ENCODE measurements around the gene DPYD. TPM values are rescaled to one million over a fixed set of nuclear protein-coding genes. Genes with fewer than 3 reads are reported as not detected.
A peak's percentile ranks its signal among the peaks of the same experiment; 100 is the strongest.

DPYD gene
- total and polyA plus RNA-seq, 4 experiments from 2014 or later, result 49.7 to 58.4 (median 51.9) TPM

DNA sequence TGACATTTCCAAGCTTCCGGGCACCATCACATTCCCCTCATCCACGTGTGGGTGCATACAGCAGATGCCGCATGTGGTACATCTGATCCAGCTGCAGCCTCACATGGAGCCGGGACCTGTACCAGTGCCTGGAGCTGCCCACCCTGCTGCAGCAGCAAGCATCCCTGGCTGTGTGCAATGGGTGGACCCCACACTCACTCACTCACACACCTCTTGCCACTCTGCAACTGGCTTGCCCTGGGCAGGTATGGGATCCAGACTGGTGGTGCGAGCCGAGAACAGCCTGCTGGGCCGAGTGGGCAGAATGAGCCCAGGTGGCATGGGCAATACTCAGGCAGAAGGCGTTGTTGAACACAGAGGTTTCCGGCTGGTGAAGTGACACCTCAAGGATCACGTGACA lies 75.0 kb downstream of the DPYD start:
- H3K4me3 Mint-ChIP-seq, result no peak overlapping the region
- H3K9me3 Mint-ChIP-seq, result no peaks in the 10 kb centered on the region
- Histone ChIP-seq H3K4me1 (ENCODE audit: insufficient read depth, low read length) (no peaks in the 10 kb centered on the region), H3K9me3 (ENCODE audit: control insufficient read depth in 1 of 2, low read length in 2 of 2) (no peaks in the 10 kb centered on the region), H3K27me3 (ENCODE audit: insufficient read depth, low read length) (no peaks in the 10 kb centered on the region), H3K27ac (ENCODE audit: low read depth, low read length) (no peak overlapping the region), H3K4me3 (ENCODE audit: low read length in 2 of 2) (no peak overlapping the region), H3K36me3 (ENCODE audit: insufficient read depth, low read length) (peaks cover 4% of the 10 kb centered on the region)
- no peaks in the 10 kb centered on the region for H3K27me3 Mint-ChIP-seq
- CTCF ChIA-PET (ENCODE audit: partially characterized antibody), result interaction anchor here (1.0 kb wide), 1 partner anchor 13 kb away, joined by 3 read pairs; no protein-coding TSS in a partner anchor
- peaks cover 10 to 25% of the 10 kb centered on the region in 2 donors for H3K36me3 Mint-ChIP-seq
- H3K27ac Mint-ChIP-seq, result no peak overlapping the region
- intact Hi-C loops (cut with micrococcal nuclease), result loop anchor here (10.0 kb wide), 1 partner anchor 51 kb away; no protein-coding TSS in a partner anchor
- no peak for DNase-seq
- POLR2A ChIA-PET (ENCODE audit: partially characterized antibody), result no interaction called here
- H3K4me1 Mint-ChIP-seq, result peaks cover 8 to 18% (median 12%) of the 10 kb centered on the region in 4 donors

DNA sequence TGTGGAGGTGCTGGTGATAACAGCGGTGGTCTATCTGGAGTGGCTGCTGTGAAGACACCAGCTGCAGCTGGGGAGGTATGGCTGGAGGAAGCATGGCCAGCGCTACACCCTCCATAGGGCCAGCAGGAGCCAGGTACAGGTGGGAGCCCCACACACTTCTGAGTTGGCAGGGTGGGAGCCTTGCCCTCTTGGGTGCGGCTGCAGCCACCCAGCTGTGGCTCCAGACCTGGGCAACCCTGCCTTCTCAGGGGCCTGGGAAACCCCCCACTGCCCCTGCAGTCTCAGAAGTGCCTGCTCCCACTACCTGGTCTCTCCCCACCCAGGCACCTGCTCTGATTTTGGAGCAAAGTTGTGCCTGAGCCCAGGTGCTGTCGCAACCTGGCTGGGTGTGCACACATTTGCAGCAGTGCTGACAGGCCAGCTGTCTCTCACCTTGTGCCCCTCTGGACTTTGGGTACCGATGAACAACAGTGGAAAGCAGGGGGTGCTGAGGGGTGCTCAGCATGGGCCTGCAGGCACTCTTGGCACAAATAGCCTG lies 76.2 kb downstream of the DPYD start:
- no peak for DNase-seq
- ChIA-PET CTCF (ENCODE audit: partially characterized antibody) (no interaction called here), POLR2A (ENCODE audit: partially characterized antibody) (no interaction called here)
- Mint-ChIP-seq H3K9me3 (no peaks in the 10 kb centered on the region), H3K4me3 (no peak overlapping the region), H3K4me1 (peaks cover 2 to 9% (median 6%) of the 10 kb centered on the region in 4 donors), H3K27me3 (no peaks in the 10 kb centered on the region), H3K36me3 (peaks cover 10 to 26% of the 10 kb centered on the region in 2 donors), H3K27ac (no peak overlapping the region)
- no peak overlapping the region for H3K4me3 ChIP-seq (ENCODE audit: low read length in 2 of 2)
- no peaks in the 10 kb centered on the region for H3K9me3 ChIP-seq (ENCODE audit: control insufficient read depth in 1 of 2, low read length in 2 of 2)
- no peaks in the 10 kb centered on the region for H3K4me1 ChIP-seq (ENCODE audit: insufficient read depth, low read length)
- H3K36me3 ChIP-seq (ENCODE audit: insufficient read depth, low read length), result peaks cover 4% of the 10 kb centered on the region
- intact Hi-C loops (cut with micrococcal nuclease), result loop anchor here (10.0 kb wide), 1 partner anchor 50 kb away; no protein-coding TSS in a partner anchor
- H3K27me3 ChIP-seq (ENCODE audit: insufficient read depth, low read length), result no peaks in the 10 kb centered on the region
- H3K27ac ChIP-seq (ENCODE audit: low read depth, low read length), result no peak overlapping the region

DNA sequence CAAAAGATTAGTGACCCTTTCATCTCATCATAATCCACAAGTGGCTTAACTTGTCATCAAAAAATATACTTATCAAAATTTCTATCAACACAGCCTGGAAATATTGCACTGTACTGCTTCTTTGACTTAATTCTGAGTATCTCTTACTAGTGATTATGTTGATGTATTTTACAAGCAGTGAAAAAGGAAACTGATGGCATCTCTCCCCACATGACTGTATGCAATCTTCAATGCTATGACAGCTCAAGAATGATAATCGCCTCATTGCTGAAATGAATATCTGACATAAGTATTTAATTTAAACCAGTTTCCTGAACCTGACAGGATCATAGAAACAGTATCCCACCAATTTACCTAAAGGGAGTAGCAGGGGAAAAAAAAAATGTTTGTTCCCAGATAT lies 79.5 kb downstream of the DPYD start:
- peaks cover 0 to 2% (median 0%) of the 10 kb centered on the region in 8 donors for H3K9me3 Mint-ChIP-seq
- peaks cover 2 to 11% (median 8%) of the 10 kb centered on the region in 4 donors for H3K4me1 Mint-ChIP-seq
- no peak overlapping the region for H3K4me3 Mint-ChIP-seq
- H3K4me1 ChIP-seq (ENCODE audit: insufficient read depth, low read length), result no peaks in the 10 kb centered on the region
- POLR2A ChIA-PET (ENCODE audit: partially characterized antibody), result no interaction called here
- H3K9me3 ChIP-seq (ENCODE audit: control insufficient read depth in 1 of 2, low read length in 2 of 2), result no peaks in the 10 kb centered on the region
- no peak overlapping the region for H3K27ac ChIP-seq (ENCODE audit: low read depth, low read length)
- peaks cover 13 to 24% of the 10 kb centered on the region in 2 donors for H3K36me3 Mint-ChIP-seq
- H3K27ac Mint-ChIP-seq, result no peak overlapping the region
- no peaks in the 10 kb centered on the region for H3K27me3 ChIP-seq (ENCODE audit: insufficient read depth, low read length)
- H3K36me3 ChIP-seq (ENCODE audit: insufficient read depth, low read length), result peaks cover 4% of the 10 kb centered on the region
- CTCF ChIA-PET (ENCODE audit: partially characterized antibody), result no interaction called here
- intact Hi-C loops (cut with micrococcal nuclease), result loop anchor here (10.0 kb wide), 1 partner anchor 47 kb away; no protein-coding TSS in a partner anchor
- H3K27me3 Mint-ChIP-seq, result no peaks in the 10 kb centered on the region
- no peak overlapping the region for H3K4me3 ChIP-seq (ENCODE audit: low read length in 2 of 2)
- DNase-seq, result no peak

DNA sequence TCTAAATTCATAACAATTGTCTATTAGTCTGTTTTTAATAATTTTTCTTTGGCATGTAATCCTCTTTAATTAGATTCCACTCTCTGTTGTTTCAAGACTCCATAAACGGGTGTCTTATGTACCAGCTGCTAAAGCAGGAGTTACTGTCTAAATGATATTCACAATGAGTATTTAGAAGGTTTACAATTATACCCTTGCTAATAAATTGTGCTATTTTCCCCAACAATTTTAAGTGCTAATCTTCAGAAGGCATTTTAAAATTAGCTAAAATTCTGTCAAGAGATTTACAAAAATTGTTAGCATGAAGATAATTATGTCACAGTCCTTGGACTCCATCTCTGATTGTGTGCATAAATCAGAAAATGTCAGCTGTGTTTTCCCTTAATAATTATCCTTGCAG lies 83.7 kb downstream of the DPYD start:
- Mint-ChIP-seq H3K27me3 (no peaks in the 10 kb centered on the region), H3K27ac (no peak overlapping the region), H3K4me3 (no peak overlapping the region), H3K9me3 (peaks cover 0 to 2% (median 0%) of the 10 kb centered on the region in 8 donors), H3K4me1 (peaks cover 1 to 7% (median 4%) of the 10 kb centered on the region in 4 donors), H3K36me3 (peaks cover 7 to 11% of the 10 kb centered on the region in 2 donors)
- Histone ChIP-seq H3K27ac (ENCODE audit: low read depth, low read length) (no peak overlapping the region), H3K27me3 (ENCODE audit: insufficient read depth, low read length) (no peaks in the 10 kb centered on the region), H3K9me3 (ENCODE audit: control insufficient read depth in 1 of 2, low read length in 2 of 2) (no peaks in the 10 kb centered on the region), H3K4me1 (ENCODE audit: insufficient read depth, low read length) (no peaks in the 10 kb centered on the region), H3K4me3 (ENCODE audit: low read length in 2 of 2) (no peak overlapping the region), H3K36me3 (ENCODE audit: insufficient read depth, low read length) (no peaks in the 10 kb centered on the region)
- ChIA-PET POLR2A (ENCODE audit: partially characterized antibody) (no interaction called here), CTCF (ENCODE audit: partially characterized antibody) (no interaction called here)
- DNase-seq, result no peak
- intact Hi-C loops (cut with micrococcal nuclease), result no loop called here

DNA sequence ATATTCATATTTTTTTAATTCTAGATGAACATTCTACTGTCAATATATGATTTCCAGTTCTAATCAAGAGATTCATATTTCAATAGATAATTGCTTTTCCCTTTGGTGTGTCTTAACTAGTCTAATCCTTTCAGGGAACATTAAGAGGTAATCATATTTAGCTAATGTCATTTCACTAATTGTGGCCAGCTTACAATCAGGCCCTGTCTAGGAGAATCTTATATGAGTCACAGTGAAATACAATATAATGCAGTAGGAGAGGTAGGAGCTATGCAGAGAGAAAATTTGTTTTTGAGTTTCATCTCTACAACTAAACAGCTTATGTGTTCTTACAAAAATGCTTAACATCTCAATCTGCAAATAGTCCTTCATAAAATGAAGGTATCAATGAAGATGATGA lies 85.9 kb downstream of the DPYD start:
- ChIA-PET POLR2A (ENCODE audit: partially characterized antibody) (no interaction called here), CTCF (ENCODE audit: partially characterized antibody) (no interaction called here)
- H3K27me3 Mint-ChIP-seq, result no peaks in the 10 kb centered on the region
- intact Hi-C loops (cut with micrococcal nuclease), result no loop called here
- no peak overlapping the region for H3K4me3 Mint-ChIP-seq
- no peak overlapping the region for H3K4me3 ChIP-seq (ENCODE audit: low read length in 2 of 2)
- H3K27ac Mint-ChIP-seq, result peak overlapping the region in 1 of 7 donors; percentile 5
- no peaks in the 10 kb centered on the region for H3K9me3 ChIP-seq (ENCODE audit: control insufficient read depth in 1 of 2, low read length in 2 of 2)
- no peaks in the 10 kb centered on the region for H3K36me3 ChIP-seq (ENCODE audit: insufficient read depth, low read length)
- no peak overlapping the region for H3K27ac ChIP-seq (ENCODE audit: low read depth, low read length)
- H3K36me3 Mint-ChIP-seq, result peaks cover 5 to 6% of the 10 kb centered on the region in 2 donors
- peaks cover 0 to 2% (median 0%) of the 10 kb centered on the region in 8 donors for H3K9me3 Mint-ChIP-seq
- H3K4me1 Mint-ChIP-seq, result peaks cover 6 to 12% (median 7%) of the 10 kb centered on the region in 4 donors
- no peaks in the 10 kb centered on the region for H3K27me3 ChIP-seq (ENCODE audit: insufficient read depth, low read length)
- H3K4me1 ChIP-seq (ENCODE audit: insufficient read depth, low read length), result no peaks in the 10 kb centered on the region
- no peak for DNase-seq

DNA sequence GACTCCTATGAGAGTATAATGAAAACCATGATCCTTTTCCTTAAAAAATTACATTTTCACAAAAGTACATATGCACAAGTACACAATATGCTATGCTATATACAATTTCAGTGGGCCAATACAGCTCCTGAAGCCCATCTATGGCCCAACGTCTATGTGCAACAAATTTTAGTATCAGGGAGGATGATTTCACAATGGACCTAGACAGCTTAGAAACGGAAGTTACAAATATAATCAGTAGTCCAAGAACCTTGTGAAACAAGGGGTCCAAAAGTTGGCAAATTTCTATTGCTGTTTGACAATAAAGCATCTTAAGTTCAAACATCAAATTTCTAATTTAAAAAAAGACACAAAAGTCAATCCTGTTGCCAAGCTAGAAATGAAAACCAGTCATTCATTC lies 87.0 kb downstream of the DPYD start:
- no peaks in the 10 kb centered on the region for H3K36me3 ChIP-seq (ENCODE audit: insufficient read depth, low read length)
- Mint-ChIP-seq H3K4me3 (no peak overlapping the region), H3K9me3 (no peaks in the 10 kb centered on the region), H3K4me1 (peaks cover 1 to 12% (median 5%) of the 10 kb centered on the region in 4 donors), H3K27ac (no peak overlapping the region), H3K36me3 (peaks cover 1 to 3% of the 10 kb centered on the region in 2 donors), H3K27me3 (no peaks in the 10 kb centered on the region)
- CTCF ChIA-PET (ENCODE audit: partially characterized antibody), result no interaction called here
- DNase-seq, result no peak
- H3K4me3 ChIP-seq (ENCODE audit: low read length in 2 of 2), result no peak overlapping the region
- no peak overlapping the region for H3K27ac ChIP-seq (ENCODE audit: low read depth, low read length)
- POLR2A ChIA-PET (ENCODE audit: partially characterized antibody), result no interaction called here
- intact Hi-C loops (cut with micrococcal nuclease), result no loop called here
- H3K9me3 ChIP-seq (ENCODE audit: control insufficient read depth in 1 of 2, low read length in 2 of 2), result no peaks in the 10 kb centered on the region
- no peaks in the 10 kb centered on the region for H3K27me3 ChIP-seq (ENCODE audit: insufficient read depth, low read length)
- H3K4me1 ChIP-seq (ENCODE audit: insufficient read depth, low read length), result no peaks in the 10 kb centered on the region

DNA sequence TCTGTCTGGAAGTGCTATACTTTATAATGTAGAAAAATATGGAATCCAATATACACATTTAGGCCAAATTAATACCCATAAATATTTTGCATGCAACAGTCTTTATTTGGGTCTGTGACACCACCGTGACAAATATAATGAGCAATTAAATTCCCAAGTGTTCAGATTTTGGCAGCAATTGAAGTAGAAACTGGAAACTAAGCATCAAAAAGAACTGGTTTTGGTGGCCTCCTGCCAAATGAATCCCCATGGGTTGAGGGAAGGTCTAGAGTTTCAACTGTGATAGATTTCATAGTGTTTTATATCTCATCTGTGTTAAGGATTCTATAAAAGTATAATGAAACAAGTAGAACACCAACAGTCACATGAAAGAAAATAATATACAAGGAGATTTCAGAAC lies 88.4 kb downstream of the DPYD start:
- H3K4me1 Mint-ChIP-seq, result peaks cover 0 to 12% (median 5%) of the 10 kb centered on the region in 4 donors
- no peaks in the 10 kb centered on the region for H3K9me3 Mint-ChIP-seq
- intact Hi-C loops (cut with micrococcal nuclease), result no loop called here
- peaks cover 0 to 7% of the 10 kb centered on the region in 2 donors for H3K36me3 Mint-ChIP-seq
- H3K27ac Mint-ChIP-seq, result no peak overlapping the region
- H3K27me3 Mint-ChIP-seq, result no peaks in the 10 kb centered on the region
- Histone ChIP-seq H3K4me3 (ENCODE audit: low read length in 2 of 2) (no peak overlapping the region), H3K4me1 (ENCODE audit: insufficient read depth, low read length) (no peaks in the 10 kb centered on the region), H3K27ac (ENCODE audit: low read depth, low read length) (no peak overlapping the region), H3K27me3 (ENCODE audit: insufficient read depth, low read length) (no peaks in the 10 kb centered on the region), H3K9me3 (ENCODE audit: control insufficient read depth in 1 of 2, low read length in 2 of 2) (no peaks in the 10 kb centered on the region), H3K36me3 (ENCODE audit: insufficient read depth, low read length) (no peaks in the 10 kb centered on the region)
- H3K4me3 Mint-ChIP-seq, result no peak overlapping the region
- ChIA-PET POLR2A (ENCODE audit: partially characterized antibody) (no interaction called here), CTCF (ENCODE audit: partially characterized antibody) (no interaction called here)
- no peak for DNase-seq

All from CD4-positive, alpha-beta memory T cell (primary cell).